ENCODE data around the gene IRX2.

- no peak for TF ChIP-seq CTCF (conservative IDR thresholded peaks at IDR 0.05; ENCODE audit: low read length)
- TF ChIP-seq EZH2phosphoT487 (IDR thresholded peaks at IDR 0.05; ENCODE audit: borderline replicate concordance): no peak
These were observed 13.1 kb upstream of the IRX2 start for GRCh38 chr5:2764581-2764980.
